Fibroblast of the aortic adventitia (primary cell): Measurements from ENCODE around the gene KPNA2. TPM values are rescaled to one million over a fixed set of nuclear protein-coding genes. Genes with fewer than 3 reads are reported as not detected.

Experiments
- DNase-seq: peaks from one replicate; pipeline ENCODE4 v3.0.0-alpha.2; 2010; ENCODE audit warnings: low read depth
- H3K4me3 ChIP-seq: 2 replicates; pipeline ENCODE4 v1.5.1; 2011; ENCODE audit warnings: low read depth, mild to moderate bottlenecking, control low read depth, low read length, moderate library complexity
- CTCF ChIP-seq: IDR thresholded peaks from 2 replicates; pipeline ENCODE4 v1.5.1; 2011; ENCODE audit warnings: mild to moderate bottlenecking, low read length, control low read depth, inconsistent platforms; ENCODE audit not compliant: insufficient read depth
- total RNA-seq: library from RNA; depleted of rRNA; stranded (reverse); fragments of >200 nt; gene quantifications from 2 replicates; pipeline ENCODE4 v1.2.3, GENCODE V29; 2012; ENCODE audit warnings: low replicate concordance

Gene KPNA2
- total RNA-seq, 1 donor, result 134 TPM

GRCh38 chr17:68095205-68095811, 59.8 kb downstream of the KPNA2 start:
- DNase-seq, result no peak
- no peak overlapping the region for H3K4me3 ChIP-seq
- no peak for TF ChIP-seq CTCF

GRCh38 chr17:68096111-68096510, 60.6 kb downstream of the KPNA2 start:
- no peak for TF ChIP-seq CTCF
- no peak overlapping the region for H3K4me3 ChIP-seq
- DNase-seq, result no peak

Other genes starting within 250 kb of the KPNA2 start
- gene BPTF, start 210.2 kb upstream of the KPNA2 start, total RNA-seq, result 65.4 and 76.8 TPM in 2 replicates
- gene C17orf58, start 39.3 kb upstream of the KPNA2 start, total RNA-seq, result 4.9 and 11.7 TPM in 2 replicates
- gene AMZ2, start 212.3 kb downstream of the KPNA2 start, total RNA-seq, result 89.7 and 170 TPM in 2 replicates